GM18519 (cell line): Measurements from ENCODE around the gene MAN2C1.
A peak's percentile ranks its signal among the peaks of the same experiment; 100 is the strongest.
"Not testable (repeated sequence)": the region's sequence is repeated elsewhere in the genome, so short reads cannot be mapped to it uniquely, and the experiment has no call there.

Experiments used
- ATAC-seq: cut with Tn5 transposase; IDR thresholded peaks from one replicate; pipeline ENCODE4 v1.9.1; 2021; ENCODE audit warnings: mild to moderate bottlenecking, moderate library complexity; ENCODE audit not compliant: unreplicated experiment, low FRiP score

MAN2C1 gene

DNA sequence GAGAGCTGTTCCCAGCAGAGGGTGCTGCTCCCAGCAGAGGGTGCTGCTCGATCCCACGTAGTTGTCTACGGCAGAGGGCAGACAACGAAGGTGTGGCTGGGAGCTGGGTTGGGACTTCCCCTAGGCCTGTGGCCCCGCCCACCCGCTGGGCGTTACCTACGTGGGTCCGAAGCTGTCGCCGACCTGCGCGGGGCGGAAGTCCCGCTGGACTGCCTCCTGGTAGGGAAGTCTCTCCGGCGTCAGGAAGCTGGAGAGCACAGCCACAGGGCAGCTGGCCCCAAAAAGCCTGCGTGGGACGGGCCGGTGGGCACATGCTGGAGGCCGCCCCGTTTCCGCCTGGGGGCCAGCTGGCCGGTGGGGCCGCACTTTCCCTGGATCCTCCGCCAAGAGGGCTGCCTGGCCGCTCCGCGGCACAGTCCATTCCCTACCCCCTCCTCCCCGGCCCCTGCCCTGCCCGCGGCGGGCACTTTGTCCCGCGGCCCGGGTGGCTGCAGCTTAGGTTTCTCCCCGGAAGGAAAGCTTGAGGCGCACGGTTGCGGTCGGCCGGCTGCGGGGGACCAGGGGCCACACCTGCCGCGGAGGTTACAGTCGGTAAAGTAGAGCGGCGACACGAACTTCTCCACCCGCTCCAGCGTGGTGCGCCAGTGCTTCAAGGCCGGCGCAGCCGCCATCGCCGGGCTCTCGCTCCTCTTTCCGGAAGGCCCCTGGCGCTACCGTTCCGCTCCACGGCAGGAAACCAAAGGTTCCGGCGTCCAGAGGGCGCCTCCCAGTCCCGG lies at the start of gene MAN2C1:
TSS of gene MAN2C1 (minus strand) at position 695 of the 776 bp plus-strand sequence. CDS start at position 671, 24 bp downstream.
- peak; percentile 71 for ATAC-seq

DNA sequence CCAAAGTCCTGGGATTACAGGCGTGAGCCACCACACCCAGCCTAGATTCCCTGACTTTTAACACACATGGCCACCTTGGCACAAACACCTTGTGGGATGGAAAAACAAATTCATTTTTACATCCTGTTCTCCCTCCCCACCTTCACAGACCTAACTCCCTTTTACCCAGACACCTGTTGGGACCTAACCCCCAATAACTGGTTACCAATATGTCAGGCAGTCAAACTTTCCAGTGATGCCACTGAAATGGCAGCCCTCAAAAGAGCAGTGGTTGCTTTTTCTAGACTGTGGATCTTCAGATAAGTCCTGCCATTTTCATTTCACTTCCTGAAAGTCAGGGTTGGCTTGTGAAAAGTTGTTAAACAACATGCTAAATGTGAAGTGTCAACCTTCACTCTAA lies 48.2 kb upstream of the MAN2C1 start:
- ATAC-seq: no peak

DNA sequence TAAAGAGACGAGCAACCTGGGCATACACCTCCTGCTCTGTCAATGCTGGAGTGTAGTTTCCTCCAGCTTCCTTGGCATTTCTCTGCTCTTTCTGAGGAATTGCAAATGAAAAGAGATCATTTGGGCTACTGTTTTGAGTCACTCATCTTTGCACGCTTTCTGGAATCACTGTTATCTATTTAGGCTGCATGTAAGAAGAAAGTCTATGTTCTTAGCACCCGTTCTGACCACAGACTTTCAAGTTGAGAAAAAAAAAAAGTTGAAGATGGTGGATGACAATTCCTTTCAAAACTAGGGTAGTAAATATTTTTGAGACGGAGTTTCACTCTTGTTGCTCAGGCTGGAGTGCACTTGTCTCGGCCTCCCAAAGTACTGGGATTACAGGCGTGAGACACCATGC lies 41.8 kb upstream of the MAN2C1 start:
- ATAC-seq: no peak

DNA sequence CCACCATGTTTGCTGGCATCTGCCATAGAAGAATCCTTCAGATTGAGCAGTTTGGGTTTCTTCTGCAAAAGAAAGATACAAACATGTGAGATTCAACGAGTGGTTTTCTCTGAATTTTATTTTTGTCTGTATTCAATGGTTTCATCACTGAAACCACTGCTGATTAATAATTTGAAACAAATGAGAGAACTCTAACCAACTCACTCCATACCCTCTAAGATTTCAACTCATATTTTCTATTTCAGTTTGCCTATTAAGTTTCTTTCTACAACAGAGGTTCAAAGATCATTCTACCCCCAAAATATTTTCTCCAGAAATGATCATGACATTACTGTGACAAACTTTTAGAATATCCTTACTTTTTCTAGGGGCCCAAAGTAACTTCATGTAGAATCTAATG lies 38.7 kb upstream of the MAN2C1 start:
- no peak for ATAC-seq

DNA sequence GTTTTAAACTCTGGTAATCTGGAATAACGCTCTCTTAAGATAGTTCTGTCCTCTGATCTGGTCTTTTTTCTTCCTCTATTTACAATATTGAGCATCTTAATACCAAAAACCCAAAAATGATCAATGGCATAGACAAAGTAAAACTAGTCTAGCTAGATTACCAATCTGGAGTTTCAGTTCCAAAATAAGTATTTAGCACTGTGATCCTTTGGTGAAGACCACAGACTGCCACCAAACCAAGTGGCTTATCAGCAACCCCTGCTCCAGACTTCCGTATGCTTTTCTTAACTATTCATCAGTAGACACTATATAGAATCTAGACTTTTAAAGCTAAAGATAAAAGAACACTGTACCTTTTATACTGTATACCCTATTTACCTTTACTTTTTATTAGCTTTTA lies 35.5 kb upstream of the MAN2C1 start:
- no peak for ATAC-seq

DNA sequence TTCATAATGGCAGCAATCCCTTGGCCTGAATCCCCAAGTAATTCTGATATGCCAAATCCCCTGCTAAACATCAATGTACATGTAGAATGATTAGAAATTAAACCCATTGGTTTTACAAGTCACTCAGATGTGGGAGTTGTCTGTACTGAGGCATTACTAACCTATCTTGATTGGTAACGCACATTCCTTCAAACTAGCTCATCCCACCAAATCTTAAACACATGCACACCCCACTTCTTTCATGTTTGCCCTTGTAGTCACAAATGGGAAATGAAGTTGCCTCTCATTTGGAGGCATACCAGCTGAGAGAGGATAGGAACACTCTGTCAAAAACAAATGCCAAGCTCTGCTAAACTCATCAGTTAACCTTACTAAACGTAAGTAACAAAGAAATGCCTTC lies 29.1 kb upstream of the MAN2C1 start:
- no peak for ATAC-seq

DNA sequence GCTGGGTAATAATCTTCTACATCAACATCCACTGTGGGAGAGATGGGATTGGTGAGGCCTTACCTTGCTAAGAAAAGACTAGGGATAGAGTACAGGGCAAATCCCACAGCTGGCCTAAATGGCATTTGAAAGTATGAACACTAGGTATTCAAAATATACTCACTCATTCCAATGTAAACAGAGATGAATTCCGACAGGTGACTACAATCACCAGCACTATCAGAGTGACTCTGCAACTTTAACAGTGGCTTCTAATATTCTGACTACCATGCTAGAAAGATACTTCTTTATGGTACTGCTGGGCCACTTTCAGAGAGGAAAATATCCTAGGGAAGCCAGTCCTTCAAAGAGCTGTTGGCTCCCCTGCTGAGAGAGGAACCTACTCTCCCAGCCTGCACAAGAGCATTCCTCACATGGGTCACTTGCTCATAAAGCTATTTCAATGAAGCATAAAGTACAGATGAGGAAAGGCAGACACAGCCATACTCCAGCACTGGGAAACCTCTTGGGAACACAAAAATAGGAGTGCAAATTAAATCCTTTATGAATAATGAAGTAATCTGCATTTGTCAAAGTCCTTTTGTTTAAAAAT lies 21.5 kb upstream of the MAN2C1 start:
- ATAC-seq: no peak

DNA sequence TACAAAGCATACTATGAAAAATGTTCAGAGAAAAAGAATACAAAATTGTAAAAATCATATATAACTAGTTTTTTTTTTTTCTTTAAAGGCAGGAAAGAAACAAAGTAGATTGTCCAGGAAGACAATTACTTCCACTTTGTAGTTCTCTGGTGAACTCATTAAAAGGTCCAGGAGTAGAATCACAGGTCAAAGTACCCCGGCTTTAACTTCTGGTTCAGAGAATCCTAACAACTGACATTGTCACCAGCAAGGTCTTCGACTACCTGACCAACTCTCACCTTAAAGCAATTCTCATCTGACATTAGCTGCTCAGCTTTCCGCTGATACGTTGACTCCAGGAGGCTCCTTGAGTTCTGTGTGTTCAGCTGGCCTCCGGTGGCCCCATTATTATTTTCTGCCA lies 15.6 kb upstream of the MAN2C1 start:
- not testable (repeated sequence) for ATAC-seq

DNA sequence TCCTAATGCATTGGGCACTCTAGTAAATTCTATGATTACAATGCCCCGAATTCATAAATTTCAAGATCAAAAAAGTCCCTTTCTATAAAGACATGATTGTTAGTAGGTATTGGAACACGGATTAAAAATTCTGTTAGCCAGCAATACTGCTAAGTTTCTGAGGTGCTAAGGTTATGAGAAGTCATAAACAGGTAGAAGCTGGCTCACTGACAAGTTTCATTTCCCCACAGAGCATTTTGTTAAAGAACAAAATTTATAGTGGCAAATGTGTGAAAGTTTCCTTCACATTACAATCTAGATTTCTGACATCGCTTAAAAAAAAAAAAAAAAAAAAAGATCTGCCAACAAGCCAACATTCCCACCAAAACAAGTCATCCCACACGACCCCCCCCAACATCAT lies 12.4 kb upstream of the MAN2C1 start:
- ATAC-seq: no peak

DNA sequence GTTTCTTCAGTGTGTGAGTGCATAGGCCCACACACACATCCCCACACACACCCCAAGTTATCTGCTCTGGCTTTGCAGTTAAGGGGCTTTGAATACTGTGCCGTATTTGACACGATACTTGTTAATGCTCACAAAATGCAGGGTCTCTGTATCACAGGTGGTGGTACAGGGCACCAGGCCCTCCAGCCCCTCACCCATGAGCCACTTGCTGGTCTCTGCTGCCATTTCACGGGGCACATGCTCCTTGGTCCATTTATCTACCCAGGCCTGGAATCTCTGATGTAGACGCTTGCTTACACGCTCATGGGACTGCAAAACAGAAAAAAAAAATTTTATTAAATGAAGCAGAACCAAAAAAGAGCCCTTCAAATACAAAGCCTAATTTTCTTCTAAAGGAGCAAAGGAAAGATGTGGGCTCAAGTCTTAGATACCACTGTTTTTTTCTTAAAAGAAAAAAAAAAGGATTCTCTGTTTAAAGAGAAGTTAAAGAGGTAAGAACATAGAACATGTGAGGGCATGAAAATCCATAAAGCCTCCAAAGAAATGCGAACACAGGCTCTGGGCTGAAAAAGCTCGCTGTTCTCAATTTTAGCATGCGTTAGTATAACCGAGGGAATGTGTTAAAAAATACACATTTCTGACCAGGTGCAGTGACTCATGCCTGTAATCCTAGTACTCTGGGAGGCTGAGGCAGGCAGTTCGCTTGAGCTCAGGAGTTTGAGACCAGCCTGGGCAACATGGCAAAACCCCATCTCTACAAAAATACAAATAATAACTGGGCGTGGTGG lies 3.7 kb upstream of the MAN2C1 start:
- no peak for ATAC-seq

DNA sequence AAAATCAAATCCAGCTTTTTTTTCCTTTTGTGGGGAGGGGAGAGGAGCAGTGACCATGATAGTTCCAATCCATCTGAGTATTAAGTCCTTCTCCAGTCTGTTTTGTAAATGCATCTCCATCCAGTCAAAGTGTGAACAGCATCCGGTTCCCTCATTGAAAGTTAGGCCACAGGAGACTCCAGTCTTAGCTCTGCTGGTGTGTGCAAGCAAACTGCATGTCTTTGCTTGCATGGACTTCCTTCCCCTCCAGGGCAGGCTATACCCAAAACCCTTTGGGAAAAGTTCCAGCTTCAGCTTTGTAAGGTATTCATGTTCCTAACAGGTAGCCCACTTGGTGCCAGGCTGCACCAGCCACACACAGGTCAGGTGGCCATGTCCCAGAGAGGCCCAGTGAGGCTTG lies 3.1 kb upstream of the MAN2C1 start:
- no peak for ATAC-seq

DNA sequence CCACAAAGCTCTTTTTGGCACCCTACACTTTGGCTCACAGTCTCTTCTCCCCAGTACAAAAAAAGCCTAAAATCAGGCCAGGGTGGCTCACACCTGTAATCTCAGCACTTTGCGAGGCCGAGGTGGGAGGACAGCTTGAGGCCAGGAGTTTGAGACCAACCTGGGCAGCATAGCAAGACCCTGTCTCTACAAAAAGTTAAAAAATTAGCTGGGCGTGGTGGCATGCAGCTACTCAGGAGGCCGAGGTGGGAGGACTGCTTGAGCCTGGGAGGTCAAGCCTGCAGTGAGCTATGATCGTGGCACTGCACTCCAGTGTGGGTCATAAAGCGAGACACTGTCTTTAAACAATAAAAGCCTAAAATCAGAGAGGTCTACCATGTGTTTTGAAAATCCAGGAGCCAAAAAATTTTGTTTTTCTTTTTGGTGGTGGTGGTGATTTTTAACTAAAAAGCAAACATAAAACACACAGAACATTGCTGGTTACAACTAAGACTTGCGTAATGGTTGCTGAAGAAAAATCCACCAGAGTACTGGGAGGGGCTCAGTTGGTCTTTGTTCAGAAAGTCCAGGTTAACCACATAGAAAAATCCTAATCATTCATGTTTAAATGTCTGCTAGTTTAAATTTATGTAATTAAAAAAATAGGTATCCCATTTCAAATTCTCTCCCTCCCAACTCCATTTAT lies 1.6 kb upstream of the MAN2C1 start:
- no peak for ATAC-seq

DNA sequence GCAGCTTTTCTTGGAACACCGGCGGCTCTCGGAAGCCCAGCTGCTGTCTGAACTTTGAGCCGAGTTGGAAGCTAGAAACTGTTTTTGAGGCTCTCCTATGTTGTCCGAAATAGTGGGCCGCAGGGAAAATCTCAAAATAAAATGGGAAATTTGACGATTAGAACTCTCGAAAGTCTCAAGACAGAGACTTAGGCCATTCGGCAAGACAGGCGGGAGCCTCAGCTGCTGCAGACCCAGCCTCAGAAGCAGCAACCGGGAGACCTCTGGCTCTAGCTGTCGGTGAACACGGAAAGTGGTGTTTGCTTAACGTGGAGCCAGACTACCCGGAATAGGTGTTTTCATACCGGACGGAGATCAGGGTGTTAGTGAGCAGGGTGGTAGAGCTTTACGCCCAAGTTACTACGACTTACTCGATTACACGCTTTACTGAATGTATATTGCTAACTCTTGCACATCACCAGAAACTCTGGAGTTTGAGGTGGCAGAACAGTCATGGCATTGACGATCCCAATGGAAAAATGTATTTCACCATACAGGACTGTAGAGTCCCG lies 357 bp upstream of the MAN2C1 start:
- ATAC-seq: no peak

DNA sequence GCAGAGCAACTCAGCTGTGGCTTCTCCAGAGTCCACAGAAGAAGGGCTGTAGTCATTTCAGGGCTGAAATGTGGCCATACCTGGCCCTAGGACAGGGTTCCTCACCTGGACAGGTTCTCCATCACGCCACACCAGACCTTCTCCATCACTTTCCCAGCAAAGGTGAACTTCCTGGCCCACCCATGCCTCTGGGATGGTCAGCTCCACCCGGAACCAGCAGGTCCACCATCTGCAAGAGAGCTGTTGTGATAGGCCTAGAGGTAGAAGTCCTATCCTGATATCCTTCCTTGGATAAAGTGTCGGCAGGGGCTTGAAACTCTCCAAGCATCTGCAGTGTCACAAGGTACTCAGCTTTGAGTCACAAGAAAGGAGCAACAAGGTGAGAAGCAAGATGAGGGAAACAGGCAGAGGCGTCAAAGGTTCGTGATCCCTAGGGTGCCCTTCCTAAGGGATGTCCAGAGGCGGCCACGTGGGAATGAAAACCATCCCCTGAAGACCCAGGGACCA lies 948 bp downstream of the MAN2C1 start:
- no peak for ATAC-seq

DNA sequence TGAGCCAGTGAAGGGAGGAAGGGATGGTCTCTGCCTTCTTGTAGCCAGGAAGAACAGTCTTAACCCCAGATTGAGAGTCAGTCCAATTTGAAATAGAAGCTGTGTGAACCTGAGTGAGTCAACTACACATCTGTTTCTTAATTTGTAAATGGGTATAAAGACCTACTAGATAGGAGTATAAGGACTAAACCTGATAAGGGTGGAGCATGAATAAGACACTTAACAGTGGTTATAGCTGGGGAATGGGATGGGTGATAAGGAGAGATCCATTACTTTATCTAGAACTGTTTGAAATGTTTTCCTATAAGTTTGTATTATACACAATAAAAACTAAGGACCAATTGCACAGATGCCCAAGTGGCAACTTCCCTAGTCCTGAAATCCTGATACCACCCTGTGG lies 1.4 kb downstream of the MAN2C1 start:
- ATAC-seq: no peak

DNA sequence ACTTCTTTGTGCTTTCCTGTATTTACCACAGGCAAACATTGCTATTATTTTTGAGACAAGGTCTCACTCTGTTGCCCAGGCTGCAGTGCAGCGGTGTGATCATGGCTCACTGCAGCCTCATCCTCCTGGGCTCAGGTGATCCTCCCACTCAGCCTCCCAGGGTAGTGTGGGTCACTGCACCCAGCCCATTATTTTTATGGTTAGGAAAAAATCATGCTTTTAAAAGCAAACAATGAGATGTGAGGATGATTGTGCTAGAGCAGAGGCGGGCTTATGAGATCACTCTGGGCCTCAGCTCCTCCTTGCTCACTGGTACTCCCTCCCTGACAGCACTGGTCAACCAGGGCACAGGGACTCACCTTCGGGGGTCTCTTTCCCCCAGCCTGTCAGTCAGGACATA lies 2.2 kb downstream of the MAN2C1 start:
- no peak for ATAC-seq

DNA sequence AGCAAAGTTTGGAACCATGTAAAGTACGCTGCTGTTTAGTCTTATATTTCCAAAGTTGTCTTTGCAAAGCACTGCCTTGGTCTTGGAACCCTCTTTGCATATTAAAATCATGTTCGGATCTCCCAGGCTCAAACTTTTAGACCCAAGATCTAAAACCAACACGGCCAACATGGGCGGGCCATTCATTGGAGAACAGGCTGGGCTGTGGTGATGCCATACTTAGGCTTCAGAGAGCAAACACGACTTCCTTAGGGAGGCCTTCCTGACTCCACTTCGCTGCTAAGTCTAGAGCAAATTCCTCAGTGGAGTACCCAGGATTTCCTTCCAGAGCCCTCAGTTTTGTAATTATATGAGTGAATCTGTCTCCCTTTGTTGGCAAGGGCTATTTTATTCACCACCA lies 3.5 kb downstream of the MAN2C1 start:
- ATAC-seq: no peak

DNA sequence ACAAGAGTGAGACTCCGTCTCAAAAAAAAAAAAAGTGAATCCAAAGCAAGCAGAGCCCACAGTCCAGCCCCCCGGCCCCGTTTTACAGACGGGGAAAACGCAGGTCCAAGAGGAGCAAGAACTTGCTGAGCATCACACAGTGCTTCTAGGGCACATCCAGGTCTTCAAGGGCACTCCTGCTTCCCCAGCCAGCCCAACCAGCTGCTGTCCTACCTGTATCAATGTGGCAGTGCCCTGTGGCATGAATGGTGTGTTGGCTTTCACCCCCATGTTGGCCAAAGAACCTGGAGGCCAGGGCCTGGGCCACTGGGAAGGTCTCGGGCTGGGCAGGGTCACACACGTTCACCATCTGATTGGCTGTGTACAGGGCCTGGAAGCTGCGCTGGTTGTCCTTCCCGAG lies 4.6 kb downstream of the MAN2C1 start:
- no peak for ATAC-seq

DNA sequence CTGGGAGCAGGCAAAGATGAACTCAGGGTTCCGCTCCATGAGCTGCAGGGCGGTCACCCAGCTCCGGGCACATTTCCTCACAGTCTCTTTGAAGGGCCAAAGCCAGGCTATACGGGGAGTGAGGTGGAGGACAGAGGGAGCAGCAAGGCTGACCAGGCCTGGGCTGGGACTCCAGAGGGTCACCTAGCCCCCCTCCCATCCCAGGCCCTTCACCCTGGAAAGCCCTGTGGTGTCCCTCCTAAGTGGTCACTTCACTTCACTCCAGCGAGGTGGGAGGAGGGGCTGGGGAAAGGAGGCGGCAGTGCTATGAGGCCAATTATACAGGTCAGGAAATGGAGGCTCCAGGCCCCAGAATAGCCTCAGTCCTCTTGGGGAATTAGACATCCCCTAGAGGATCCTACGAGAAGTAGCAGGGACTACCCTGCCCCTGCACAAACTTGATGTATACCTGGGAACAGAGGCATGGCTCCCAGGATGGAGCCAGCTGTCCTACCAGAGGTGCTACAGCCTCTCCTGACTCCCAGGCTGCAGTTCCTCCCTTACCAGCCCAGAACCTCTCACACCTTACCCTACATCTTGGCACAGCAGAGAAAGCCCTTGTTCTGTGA lies 5.7 kb downstream of the MAN2C1 start:
- ATAC-seq: no peak

DNA sequence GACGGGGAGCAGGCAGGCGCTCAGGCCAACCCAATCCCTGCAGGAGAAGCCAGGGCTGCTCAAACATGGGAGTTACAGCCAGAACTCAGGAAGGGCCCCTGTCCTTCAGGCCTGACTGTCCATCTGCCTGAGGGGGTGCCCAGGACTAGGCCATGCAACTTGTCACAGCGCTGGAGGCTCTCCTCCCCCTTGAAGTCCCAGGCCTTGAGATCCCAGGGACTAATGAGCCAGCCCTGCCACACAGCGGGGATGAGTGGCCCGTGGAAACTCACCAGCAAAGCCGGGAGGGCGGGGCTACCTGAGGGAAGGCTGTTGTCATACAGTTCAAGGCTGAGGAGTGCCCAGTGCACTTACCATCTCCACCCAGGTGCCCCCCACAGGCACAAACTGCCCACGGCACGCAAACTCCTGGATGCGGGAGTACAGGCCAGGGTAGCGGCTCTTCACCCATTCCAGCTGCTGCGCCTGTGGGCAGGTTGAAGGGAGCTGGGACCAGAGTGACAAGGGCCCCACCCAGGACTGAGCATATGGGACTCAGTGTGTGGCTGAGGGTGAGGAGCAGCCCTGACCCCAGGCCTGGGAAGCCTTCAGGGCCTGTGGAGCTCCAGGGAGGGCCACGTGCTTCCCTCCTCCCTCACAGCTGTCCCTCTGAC lies 6.3 kb downstream of the MAN2C1 start:
- ATAC-seq: no peak
